Measurements from ENCODE around the gene CNKSR1. TPM values are rescaled to one million over a fixed set of nuclear protein-coding genes. Genes with fewer than 3 reads are reported as not detected.
A peak's percentile ranks its signal among the peaks of the same experiment; 100 is the strongest.

CNKSR1 gene
- total RNA-seq, 4 donors from 2014 or later: 0.29 to 13.3 (median 7.2) TPM

DNA sequence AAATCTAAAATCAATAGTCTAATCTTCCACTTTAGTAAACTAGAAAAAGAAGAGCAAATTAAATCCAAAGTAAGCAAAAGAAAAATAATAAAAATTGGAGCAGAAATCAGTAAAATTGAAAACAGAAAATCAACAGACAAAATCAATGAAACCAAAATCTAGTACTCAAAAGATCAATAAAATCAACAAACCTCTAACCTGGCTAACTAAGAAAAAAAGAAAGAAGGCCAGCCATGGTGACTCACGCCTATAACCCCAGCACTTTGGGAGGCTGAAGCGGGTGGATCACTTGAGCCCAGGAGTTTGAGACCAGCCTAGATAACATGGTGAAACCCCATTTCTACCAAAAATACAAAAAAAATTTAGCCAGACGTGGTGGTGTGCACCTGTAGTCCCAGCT lies 42.8 kb upstream of the CNKSR1 start:
- TF ChIP-seq CTCF (IDR thresholded peaks at IDR 0.05) (no peak), POLR2A (IDR thresholded peaks at IDR 0.05) (no peak)
- no peak for DNase-seq
- H3K27me3 ChIP-seq: no peaks in the 10 kb centered on the region
- intact Hi-C loops (cut with DNase I; ENCODE audit: low total_unique reads): no loop called here
- no peak overlapping the region for H3K4me3 ChIP-seq
- H3K4me1 ChIP-seq: no peaks in the 10 kb centered on the region
- no peaks in the 10 kb centered on the region for H3K36me3 ChIP-seq
- no peaks in the 10 kb centered on the region for H3K9me3 ChIP-seq
- no peak overlapping the region for H3K27ac ChIP-seq

DNA sequence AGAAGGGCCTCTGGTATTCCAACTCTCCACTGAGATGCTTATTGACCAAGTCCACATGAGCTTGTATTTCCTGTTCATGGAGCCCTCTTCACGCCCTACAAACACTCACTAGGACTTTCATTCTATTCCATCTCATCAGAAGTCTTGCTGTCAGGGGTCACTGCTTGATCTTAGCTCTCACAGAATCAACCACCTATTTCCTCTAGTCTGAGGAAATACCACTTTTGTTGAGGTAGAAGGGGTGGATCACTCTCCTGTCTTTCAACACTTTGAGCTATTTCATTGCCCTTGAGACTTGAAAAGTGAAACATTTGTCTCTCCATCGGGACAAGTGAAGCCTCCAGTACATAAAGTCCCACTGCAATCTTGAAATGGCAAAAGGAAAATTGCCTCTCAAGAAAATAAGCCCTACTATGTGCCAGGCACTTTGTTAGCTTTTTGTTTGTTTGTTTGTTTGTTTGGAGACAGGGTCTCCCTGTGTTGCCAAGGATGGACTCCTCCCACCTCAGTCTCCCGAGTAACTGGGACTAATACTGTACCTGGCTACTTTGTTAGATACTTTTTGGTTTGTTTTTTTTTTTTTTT lies 38.2 kb upstream of the CNKSR1 start:
- no peak for TF ChIP-seq CTCF (IDR thresholded peaks at IDR 0.05)
- no peak for TF ChIP-seq POLR2A (IDR thresholded peaks at IDR 0.05)
- H3K36me3 ChIP-seq: no peaks in the 10 kb centered on the region
- H3K9me3 ChIP-seq: no peaks in the 10 kb centered on the region
- no peak overlapping the region for H3K4me3 ChIP-seq
- H3K27ac ChIP-seq: no peak overlapping the region
- no peaks in the 10 kb centered on the region for H3K27me3 ChIP-seq
- DNase-seq: no peak
- no peaks in the 10 kb centered on the region for H3K4me1 ChIP-seq
- intact Hi-C loops (cut with DNase I; ENCODE audit: low total_unique reads): no loop called here

DNA sequence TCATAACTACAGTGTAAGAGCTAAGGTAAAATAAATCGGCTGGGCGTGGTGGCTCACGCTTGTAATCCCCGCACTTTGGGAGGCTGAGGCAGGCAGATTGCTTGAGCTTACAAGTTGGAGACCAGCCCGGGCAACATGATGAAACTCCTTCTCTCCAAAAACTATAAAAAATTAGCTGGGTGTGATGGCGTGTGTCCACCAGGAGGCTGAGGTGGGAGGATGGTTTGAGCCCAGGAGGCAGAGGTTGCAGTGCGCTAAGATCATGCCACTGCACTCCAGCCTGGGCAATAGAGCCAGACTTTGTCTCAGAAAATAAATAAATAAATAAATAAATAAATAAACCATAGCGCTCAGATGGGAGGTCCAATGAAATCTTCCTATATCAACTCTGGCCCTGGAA lies 35.1 kb upstream of the CNKSR1 start:
- no peak overlapping the region for H3K27ac ChIP-seq
- no peaks in the 10 kb centered on the region for H3K4me1 ChIP-seq
- no peaks in the 10 kb centered on the region for H3K36me3 ChIP-seq
- H3K27me3 ChIP-seq: no peaks in the 10 kb centered on the region
- DNase-seq: no peak
- no peaks in the 10 kb centered on the region for H3K9me3 ChIP-seq
- H3K4me3 ChIP-seq: no peak overlapping the region
- intact Hi-C loops (cut with DNase I; ENCODE audit: low total_unique reads): no loop called here
- TF ChIP-seq POLR2A (IDR thresholded peaks at IDR 0.05) (no peak), CTCF (IDR thresholded peaks at IDR 0.05) (no peak)

- no peak for TF ChIP-seq POLR2A (IDR thresholded peaks at IDR 0.05)
- peak; percentile 76 to 81 (median 76) for TF ChIP-seq CTCF (IDR thresholded peaks at IDR 0.05)
- H3K4me1 ChIP-seq: no peaks in the 10 kb centered on the region
- H3K27ac ChIP-seq: no peak overlapping the region
- H3K9me3 ChIP-seq: no peaks in the 10 kb centered on the region
- H3K27me3 ChIP-seq: no peaks in the 10 kb centered on the region
- intact Hi-C loops (cut with DNase I; ENCODE audit: low total_unique reads): loop anchor here (2.0 to 5.0 kb wide), 2 partner anchors 40 to 108 kb away; no protein-coding TSS in a partner anchor
- H3K36me3 ChIP-seq: no peaks in the 10 kb centered on the region
- H3K4me3 ChIP-seq: no peak overlapping the region
- DNase-seq: peak; percentile 68 to 82
These were observed 32.0 kb upstream of the CNKSR1 start for GRCh38 chr1:26145041-26145959.

GRCh38 chr1:26145960-26146294 lies 31.4 kb upstream of the CNKSR1 start:
- Histone ChIP-seq H3K9me3 (no peaks in the 10 kb centered on the region), H3K4me3 (no peak overlapping the region), H3K27ac (no peak overlapping the region), H3K36me3 (no peaks in the 10 kb centered on the region), H3K4me1 (no peaks in the 10 kb centered on the region), H3K27me3 (no peaks in the 10 kb centered on the region)
- TF ChIP-seq POLR2A (IDR thresholded peaks at IDR 0.05) (no peak), CTCF (IDR thresholded peaks at IDR 0.05) (no peak)
- intact Hi-C loops (cut with DNase I; ENCODE audit: low total_unique reads): loop anchor here (2.0 to 5.0 kb wide), 2 partner anchors 41 to 109 kb away; no protein-coding TSS in a partner anchor
- DNase-seq: no peak

All from uterus (tissue), 4 donors.